H1 (cell line): ENCODE measurements around the gene CHD3. TPM values are rescaled to one million over a fixed set of nuclear protein-coding genes. Genes with fewer than 3 reads are reported as not detected.

Experiments
- CTCF ChIA-PET: fragments of 300-600 bp; sonication (Branson Sonifier 250); formaldehyde crosslinking; loops from one replicate; lab custom pipeline; 2021; ENCODE audit not compliant: partially characterized antibody; lab: Charles Lee
- POLR2A ChIA-PET: fragments of 300-600 bp; sonication (Branson Sonifier 250); formaldehyde crosslinking; loops from one replicate; lab custom pipeline; 2021; ENCODE audit warnings: inconsistent platforms; ENCODE audit not compliant: partially characterized antibody; lab: Charles Lee
- DNase-seq, 2 experiments: peaks; one replicate each; pipeline versions ENCODE4 v3.0.0 to v3.0.0-alpha.2; 2010 to 2022; ENCODE audit warnings: low spot score in 2 of 2, low read depth in 1 of 2, mixed read lengths in 1 of 2
- FAIRE-seq: peaks from 2 replicates; lab custom pipeline; 2011; peaks lifted over from hg19 to GRCh38; lab: Jason Lieb, UNC
- H2AFZ ChIP-seq: 2 replicates; pipeline ENCODE4 v1.8.1; 2012; ENCODE audit warnings: low read length, inconsistent platforms
- H2AK5ac ChIP-seq: 2 replicates; pipeline ENCODE4 v1.6.1; 2013; ENCODE audit warnings: low read depth, low read length
- H2BK120ac ChIP-seq: replicated peaks from 2 replicates; pipeline ENCODE3; 2013; ENCODE audit warnings: low read depth, low read length, inconsistent platforms
- H2BK12ac ChIP-seq: 2 replicates; pipeline ENCODE4 v1.6.1; 2013; ENCODE audit warnings: low read depth, low read length
- H2BK15ac ChIP-seq: 2 replicates; pipeline ENCODE4 v1.6.1; 2013; ENCODE audit warnings: low read length
- H2BK20ac ChIP-seq: 2 replicates; pipeline ENCODE4 v1.6.1; 2013; ENCODE audit warnings: low read length
- H2BK5ac ChIP-seq: 2 replicates; pipeline ENCODE4 v1.6.1; 2013; ENCODE audit warnings: low read depth, low read length
- H3K14ac ChIP-seq: 2 replicates; pipeline ENCODE4 v1.6.1; 2013; ENCODE audit warnings: inconsistent platforms; ENCODE audit not compliant: insufficient read length
- H3K18ac ChIP-seq: 2 replicates; pipeline ENCODE4 v1.6.1; 2013; ENCODE audit warnings: low read length; ENCODE audit errors: extremely low read depth
- H3K23ac ChIP-seq: 2 replicates; pipeline ENCODE4 v1.6.1; 2013; ENCODE audit warnings: inconsistent platforms; ENCODE audit not compliant: insufficient read length
- H3K23me2 ChIP-seq: 2 replicates; pipeline ENCODE4 v1.6.1; 2013; ENCODE audit warnings: low read depth, low read length
- H3K27ac ChIP-seq: 2 replicates; pipeline ENCODE4 v1.6.1; 2011; ENCODE audit warnings: low read depth, low read length, inconsistent platforms
- H3K27me3 ChIP-seq, 4 experiments: replicated peaks in 1 of 4; 1 replicate in 1 of 4; 2 replicates in 3 of 4; pipeline versions ENCODE4 v1.6.1 to v1.8.1; 2011 to 2013; ENCODE audit warnings: low read length in 3 of 4, mild to moderate bottlenecking in 3 of 4, inconsistent platforms in 2 of 4, mixed read lengths in 2 of 4, moderate library complexity in 1 of 4; ENCODE audit not compliant: control insufficient read depth in 3 of 4, insufficient read depth in 3 of 4; ENCODE audit errors: extremely low read depth in 1 of 4
- H3K36me3 ChIP-seq, 4 experiments: 2 replicates each; pipeline versions ENCODE4 v1.6.1 to v1.8.1; 2011 to 2013; ENCODE audit warnings: mild to moderate bottlenecking in 4 of 4, low read length in 3 of 4, moderate library complexity in 2 of 4, control low read depth in 1 of 4, inconsistent platforms in 1 of 4; ENCODE audit not compliant: insufficient read depth in 4 of 4, control insufficient read depth in 2 of 4
- H3K4ac ChIP-seq: replicated peaks from 2 replicates; pipeline ENCODE3; 2013; ENCODE audit warnings: low read length, low read depth, mixed read lengths, inconsistent platforms; ENCODE audit not compliant: insufficient read length
- H3K4me1 ChIP-seq, 4 experiments: replicated peaks in 1 of 4; 1 replicate in 1 of 4; 2 replicates in 3 of 4; pipeline versions ENCODE4 v1.6.1 to v1.8.1; 2011 to 2013; ENCODE audit warnings: low read length in 3 of 4, inconsistent platforms in 2 of 4, mixed read lengths in 1 of 4; ENCODE audit not compliant: insufficient read depth in 4 of 4, control insufficient read depth in 3 of 4
- H3K4me2 ChIP-seq, 2 experiments: 2 replicates each; pipeline versions ENCODE4 v1.6.1 to v1.8.1; 2011 to 2013; ENCODE audit warnings: low read depth in 2 of 2, low read length in 2 of 2, control low read depth in 1 of 2, inconsistent platforms in 1 of 2, mild to moderate bottlenecking in 1 of 2; ENCODE audit not compliant: insufficient read depth in 1 of 2
- H3K4me3 ChIP-seq, 4 experiments: fragments of 200-600, 300-600 bp in 1 of 4; sonication (generic), shearing (Covaris generic), sonication (Bioruptor Twin) in 1 of 4; 2 replicates each; pipeline versions ENCODE4 v1.5.1 to v1.8.1; 2011 to 2016; ENCODE audit warnings: low read length in 4 of 4, low read depth in 3 of 4, control low read depth in 2 of 4, inconsistent platforms in 2 of 4, mild to moderate bottlenecking in 2 of 4, mixed read lengths in 1 of 4, moderate library complexity in 1 of 4; ENCODE audit not compliant: insufficient read depth in 2 of 4; ENCODE audit errors: extremely low read depth in 1 of 4
- H3K56ac ChIP-seq: replicated peaks from 2 replicates; pipeline ENCODE3; 2013; ENCODE audit warnings: low read depth, mild to moderate bottlenecking, mixed read lengths, low read length, inconsistent platforms; ENCODE audit not compliant: insufficient read length
- H3K79me1 ChIP-seq: 2 replicates; pipeline ENCODE4 v1.6.1; 2013; ENCODE audit warnings: low read depth, low read length, control low read depth
- H3K79me2 ChIP-seq, 2 experiments: 2 replicates each; pipeline versions ENCODE4 v1.6.1 to v1.8.1; 2012 to 2013; ENCODE audit warnings: low read length in 2 of 2, mild to moderate bottlenecking in 2 of 2, inconsistent platforms in 1 of 2; ENCODE audit not compliant: insufficient read depth in 2 of 2, control insufficient read depth in 1 of 2
- H3K9ac ChIP-seq, 4 experiments: replicated peaks in 1 of 4; 1 replicate in 1 of 4; 2 replicates in 3 of 4; pipeline versions ENCODE4 v1.6.1 to v1.8.1; 2011 to 2013; ENCODE audit warnings: low read depth in 3 of 4, low read length in 3 of 4, control low read depth in 2 of 4, mild to moderate bottlenecking in 2 of 4, moderate library complexity in 2 of 4, inconsistent platforms in 1 of 4; ENCODE audit errors: extremely low read depth in 1 of 4
- H3K9me3 ChIP-seq, 2 experiments: 2 replicates each; pipeline versions ENCODE4 v1.6.1 to v1.8.1; 2012 to 2013; ENCODE audit warnings: mild to moderate bottlenecking in 2 of 2, moderate library complexity in 2 of 2, control low read depth in 1 of 2, inconsistent platforms in 1 of 2, low read depth in 1 of 2, low read length in 1 of 2, mixed read lengths in 1 of 2; ENCODE audit not compliant: insufficient read depth in 2 of 2
- H4K20me1 ChIP-seq, 2 experiments: replicated peaks in 1 of 2; 2 replicates each; pipeline versions ENCODE3 to v1.8.1; 2011 to 2013; ENCODE audit warnings: inconsistent platforms in 2 of 2, low read length in 2 of 2, mild to moderate bottlenecking in 1 of 2; ENCODE audit not compliant: insufficient read depth in 2 of 2, control insufficient read depth in 1 of 2
- H4K5ac ChIP-seq: 2 replicates; pipeline ENCODE4 v1.6.1; 2013; ENCODE audit warnings: low read length, low read depth, mixed read lengths, inconsistent platforms; ENCODE audit not compliant: insufficient read length
- H4K8ac ChIP-seq: 2 replicates; pipeline ENCODE4 v1.8.0; 2013; ENCODE audit warnings: mild to moderate bottlenecking, moderate library complexity, low read length, inconsistent platforms; ENCODE audit not compliant: insufficient read depth; ENCODE audit errors: extremely low read depth
- H4K91ac ChIP-seq: replicated peaks from 2 replicates; pipeline ENCODE3; 2013; ENCODE audit warnings: low read length, mixed read lengths, inconsistent platforms; ENCODE audit not compliant: insufficient read length
- RAD21 ChIP-seq, 2 experiments: IDR thresholded peaks in 1 of 2; conservative IDR thresholded peaks in 1 of 2; 2 replicates each; pipeline ENCODE4 v1.6.1; 2011; ENCODE audit warnings: low read depth in 2 of 2, low read length in 2 of 2, improper control_type of control experiment in 1 of 2, inconsistent platforms in 1 of 2, mild to moderate bottlenecking in 1 of 2, moderate library complexity in 1 of 2
- SP2 ChIP-seq: IDR thresholded peaks from 2 replicates; pipeline ENCODE4 v1.6.1; 2012; ENCODE audit warnings: mild to moderate bottlenecking, low read length, inconsistent platforms
- TAF1 ChIP-seq: IDR thresholded peaks from 2 replicates; pipeline ENCODE4 v1.6.1; 2011; ENCODE audit warnings: mild to moderate bottlenecking, low read depth, low read length
- WGBS, 2 experiments: shearing (Covaris generic) in 1 of 2; methylation state at CpG; one replicate each; pipeline versions ENCODE4 v1.1.6 to v1.1.7; 2013 to 2015; ENCODE audit warnings: low lambda C conversion rate in 2 of 2, mixed read lengths in 2 of 2, inconsistent platforms in 1 of 2, low coverage in 1 of 2, missing lambda C conversion rate in 1 of 2; ENCODE audit not compliant: insufficient replicate concordance in 2 of 2, insufficient coverage in 1 of 2, insufficient read length in 1 of 2; ENCODE audit errors: extremely low coverage in 1 of 2, missing lambda C conversion rate in 1 of 2; 5-methylcytosine and 5-hydroxymethylcytosine counted together
- polyA plus RNA-seq, 7 experiments: library from polyadenylated mRNA; depleted of rRNA in 3 of 7; stranded (reverse) in 5 of 7; unstranded in 2 of 7; fragments of >200 nt in 5 of 7; fragments of 200-250 nt in 2 of 7; gene quantifications; 1 replicate in 5 of 7; 2 replicates in 1 of 7; 4 replicates in 1 of 7; pipeline versions ENCODE4 v1.2.1 to v1.2.3, GENCODE V29; 2011 to 2013; ENCODE audit warnings: missing spikeins in 2 of 7, mixed read lengths in 2 of 7
- total RNA-seq: library from RNA; stranded (reverse); fragmentation: NEBNext Ultra II Directional; extraction: Animal tissue kit (Norgen Biotek cat#: 25700); gene quantifications from 2 replicates; pipeline ENCODE4 v1.2.1, GENCODE V29; 2021

CHD3 gene
- total and polyA plus RNA-seq, 2 of the 8 experiments (the other 6 are each of a cell fraction or from before 2014, with no cell fraction given) = 12.3 to 12.9 TPM

- no peak overlapping the region for H2AFZ ChIP-seq
- no peak for TF ChIP-seq SP2
- TF ChIP-seq TAF1 = no peak
- TF ChIP-seq RAD21 (IDR thresholded peaks at IDR 0.05 in 1 of 2, conservative IDR thresholded peaks at IDR 0.05 in 1 of 2; ENCODE audit: low read depth in 2 of 2, low read length in 2 of 2) = no peak
- TF ChIP-seq, all 59 proteins: peak for 0
- Histone ChIP-seq H3K27me3 (no peaks in the 10 kb centered on the region), H3K4me3 (no peak overlapping the region), H3K56ac (no peak overlapping the region), H3K23ac (no peak overlapping the region), H3K18ac (no peak overlapping the region), H2BK120ac (no peak overlapping the region), H2AK5ac (no peak overlapping the region), H2BK5ac (no peak overlapping the region), H2BK12ac (no peak overlapping the region), H4K8ac (no peak overlapping the region), H3K14ac (no peak overlapping the region), H4K5ac (no peak overlapping the region), H2BK15ac (no peak overlapping the region), H3K36me3 (peaks cover 3 to 10% (median 5%) of the 10 kb centered on the region in 4 experiments; a peak in 5 of 8 replicates), H3K23me2 (no peaks in the 10 kb centered on the region), H4K20me1 (no peaks in the 10 kb centered on the region), H3K9ac (no peak overlapping the region), H2BK20ac (no peak overlapping the region), H4K91ac (no peak overlapping the region), H3K9me3 (no peaks in the 10 kb centered on the region), H3K4me2 (no peak overlapping the region), H3K27ac (no peak overlapping the region), H3K79me1 (no peaks in the 10 kb centered on the region), H3K4ac (no peak overlapping the region), H3K4me1 (no peaks in the 10 kb centered on the region; a peak in 1 of 7 replicates), H3K79me2 (no peaks in the 10 kb centered on the region)
- 94% methylated on average over 7 of the region's 7 CpGs; no CpG with 5 or more reads in 1 of the 2 experiments for WGBS, 2 experiments
- DNase-seq = no peak
- FAIRE-seq = no peak
- ChIA-PET POLR2A (interaction anchor here (0.6 to 0.7 kb wide), 2 partner anchors 21 to 24 kb away, joined by 3 read pairs; partner anchors contain the start of gene NAA38), CTCF (interaction anchor here (1.6 kb wide), 1 partner anchor 112 kb away, joined by 3 read pairs; no protein-coding TSS in a partner anchor)
Measured at GRCh38 chr17:7878234-7878633, 10.4 kb upstream of the CHD3 start.
